K562 (cell line): ENCODE results near the gene C16orf74. TPM values are rescaled to one million over a fixed set of nuclear protein-coding genes. Genes with fewer than 3 reads are reported as not detected.

Source experiments
- EP300 ChIP-seq: IDR thresholded peaks from 2 replicates; pipeline ENCODE4 v1.6.1; 2012; ENCODE audit warnings: low read length, improper control_type of control experiment
- FOXK2 ChIP-seq, 2 experiments: fragments of 450-650 bp; IDR thresholded peaks in 1 of 2; conservative IDR thresholded peaks in 1 of 2; 2 replicates each; pipeline ENCODE4 v1.6.1; 2016; ENCODE audit warnings: low read depth in 2 of 2, mild to moderate bottlenecking in 1 of 2
- PYGO2 ChIP-seq: fragments of 450-650 bp; IDR thresholded peaks from 2 replicates; pipeline ENCODE4 v1.6.1; 2016; ENCODE audit warnings: mild to moderate bottlenecking, missing genetic modification characterization, moderate library complexity, missing compliant biosample characterization
- RAD21 ChIP-seq, 2 experiments: fragments of 250-450 bp in 1 of 2; fragments of 450-650 bp in 1 of 2; sonication (Bioruptor Pico) in 1 of 2; formaldehyde crosslinking in 1 of 2; IDR thresholded peaks in 1 of 2; conservative IDR thresholded peaks in 1 of 2; 2 replicates each; pipeline versions ENCODE4 v1.4.0 to v1.8.0; 2020 to 2022; ENCODE audit warnings: mild to moderate bottlenecking in 2 of 2, moderate library complexity in 1 of 2
- SMAD3 ChIP-seq: fragments of 450-650 bp; formaldehyde crosslinking; conservative IDR thresholded peaks from 2 replicates; pipeline ENCODE4 v1.4.0; 2020; ENCODE audit warnings: mild to moderate bottlenecking
- ZNF175 ChIP-seq: fragments of 200-800 bp; sonication (Bioruptor generic); IDR thresholded peaks from 2 replicates; pipeline ENCODE4 v1.6.1; 2016; ENCODE audit warnings: low read depth, mild to moderate bottlenecking, missing genetic modification characterization, missing compliant biosample characterization
- ZNF347 ChIP-seq: fragments of 450-650 bp; formaldehyde crosslinking; IDR thresholded peaks from 2 replicates; pipeline ENCODE4 v1.4.0; 2020; ENCODE audit warnings: low read depth, mild to moderate bottlenecking, moderate library complexity
- ZNF589 ChIP-seq: fragments of 200-800 bp; sonication (Bioruptor generic); IDR thresholded peaks from 2 replicates; pipeline ENCODE4 v1.6.1; 2016; ENCODE audit warnings: low read depth, missing genetic modification characterization, missing compliant biosample characterization
- ZNF717 ChIP-seq: fragments of 250-450 bp; sonication (Bioruptor Pico); IDR thresholded peaks from 2 replicates; pipeline ENCODE4 v1.5.0; 2021
- polyA plus RNA-seq, 8 experiments: library from polyadenylated mRNA; depleted of rRNA in 4 of 8; stranded (reverse) in 5 of 8; unstranded in 3 of 8; fragments of >200 nt; fragmentation: Nextera tagmentation in 2 of 8; fragmentation: Illumina TruSeq in 1 of 8; extraction: Ambion mirVana in 2 of 8; extraction: Trizol in 1 of 8; gene quantifications; 2 replicates each; pipeline versions ENCODE4 v1.2.1 to v1.2.3, GENCODE V29; 2011 to 2014; ENCODE audit warnings: inconsistent platforms in 1 of 8, missing spikeins in 1 of 8
- total RNA-seq, 7 experiments: library from RNA; depleted of rRNA in 6 of 7; stranded (reverse); fragments of >200 nt in 6 of 7; fragmentation: Illumina TruSeq in 2 of 7; extraction: Trizol in 2 of 7; gene quantifications; 2 replicates each; pipeline versions ENCODE4 v1.2.1 to v1.2.3, GENCODE V29; 2011 to 2021; ENCODE audit warnings: low replicate concordance in 1 of 7
- TF ChIP-seq, protein P1 (sequence below): fragments of 200-600 bp; sonication (generic); IDR thresholded peaks from one replicate; pipeline ENCODE4 v1.6.1; 2012; ENCODE audit warnings: mild to moderate bottlenecking, low read depth, low read length, inconsistent platforms
- TF ChIP-seq, protein P2 (sequence below): fragments of 250-450 bp; sonication (Bioruptor Pico); IDR thresholded peaks from 2 replicates; pipeline ENCODE4 v1.8.0; 2022; ENCODE audit warnings: inconsistent platforms, mild to moderate bottlenecking, moderate library complexity, borderline replicate concordance

C16orf74 gene
- total and polyA plus RNA-seq, 9 of the 15 experiments (the other 6 are each of a cell fraction or from before 2014, with no cell fraction given), result not detected

DNA sequence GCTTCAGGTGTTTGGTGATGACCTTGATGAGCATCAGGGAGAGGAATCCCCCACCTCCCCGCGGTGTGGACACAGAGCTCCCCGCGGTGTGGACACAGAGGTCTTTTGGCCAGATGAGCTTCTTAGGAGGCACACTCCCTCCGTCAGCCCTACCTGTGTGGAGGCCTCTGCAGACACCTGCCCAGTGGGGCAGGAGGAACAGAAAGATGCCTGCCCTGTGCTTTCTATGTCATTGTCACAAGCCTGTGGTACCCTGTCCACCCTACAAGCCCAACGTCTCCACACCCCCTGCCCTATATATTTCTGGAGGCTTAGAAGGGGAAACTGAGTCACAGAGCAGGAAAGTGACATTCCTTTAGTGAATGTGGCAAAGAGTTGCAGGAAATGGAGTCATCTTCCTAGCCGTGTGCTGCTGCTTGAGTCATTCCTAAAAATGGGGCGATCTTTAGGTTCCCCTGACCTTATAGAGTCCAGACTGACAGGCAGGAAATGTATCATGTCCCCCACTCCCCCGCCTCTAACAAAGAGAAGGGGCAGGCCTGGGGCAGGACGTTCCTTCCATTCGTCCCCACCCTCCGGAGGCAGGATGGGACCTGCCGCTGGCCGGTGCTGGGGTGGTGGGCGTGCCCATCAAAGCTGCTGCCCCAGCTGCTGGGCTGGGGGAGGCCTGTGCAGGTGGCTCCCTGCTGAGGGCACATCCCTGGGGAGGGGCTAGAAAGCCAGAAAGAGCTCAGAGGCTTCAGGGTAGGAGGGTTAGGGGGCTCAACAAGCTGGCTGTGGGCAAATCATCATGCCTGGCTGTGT, 1.0 kb upstream of the C16orf74 start (continued):
- TF ChIP-seq, protein P1, sequence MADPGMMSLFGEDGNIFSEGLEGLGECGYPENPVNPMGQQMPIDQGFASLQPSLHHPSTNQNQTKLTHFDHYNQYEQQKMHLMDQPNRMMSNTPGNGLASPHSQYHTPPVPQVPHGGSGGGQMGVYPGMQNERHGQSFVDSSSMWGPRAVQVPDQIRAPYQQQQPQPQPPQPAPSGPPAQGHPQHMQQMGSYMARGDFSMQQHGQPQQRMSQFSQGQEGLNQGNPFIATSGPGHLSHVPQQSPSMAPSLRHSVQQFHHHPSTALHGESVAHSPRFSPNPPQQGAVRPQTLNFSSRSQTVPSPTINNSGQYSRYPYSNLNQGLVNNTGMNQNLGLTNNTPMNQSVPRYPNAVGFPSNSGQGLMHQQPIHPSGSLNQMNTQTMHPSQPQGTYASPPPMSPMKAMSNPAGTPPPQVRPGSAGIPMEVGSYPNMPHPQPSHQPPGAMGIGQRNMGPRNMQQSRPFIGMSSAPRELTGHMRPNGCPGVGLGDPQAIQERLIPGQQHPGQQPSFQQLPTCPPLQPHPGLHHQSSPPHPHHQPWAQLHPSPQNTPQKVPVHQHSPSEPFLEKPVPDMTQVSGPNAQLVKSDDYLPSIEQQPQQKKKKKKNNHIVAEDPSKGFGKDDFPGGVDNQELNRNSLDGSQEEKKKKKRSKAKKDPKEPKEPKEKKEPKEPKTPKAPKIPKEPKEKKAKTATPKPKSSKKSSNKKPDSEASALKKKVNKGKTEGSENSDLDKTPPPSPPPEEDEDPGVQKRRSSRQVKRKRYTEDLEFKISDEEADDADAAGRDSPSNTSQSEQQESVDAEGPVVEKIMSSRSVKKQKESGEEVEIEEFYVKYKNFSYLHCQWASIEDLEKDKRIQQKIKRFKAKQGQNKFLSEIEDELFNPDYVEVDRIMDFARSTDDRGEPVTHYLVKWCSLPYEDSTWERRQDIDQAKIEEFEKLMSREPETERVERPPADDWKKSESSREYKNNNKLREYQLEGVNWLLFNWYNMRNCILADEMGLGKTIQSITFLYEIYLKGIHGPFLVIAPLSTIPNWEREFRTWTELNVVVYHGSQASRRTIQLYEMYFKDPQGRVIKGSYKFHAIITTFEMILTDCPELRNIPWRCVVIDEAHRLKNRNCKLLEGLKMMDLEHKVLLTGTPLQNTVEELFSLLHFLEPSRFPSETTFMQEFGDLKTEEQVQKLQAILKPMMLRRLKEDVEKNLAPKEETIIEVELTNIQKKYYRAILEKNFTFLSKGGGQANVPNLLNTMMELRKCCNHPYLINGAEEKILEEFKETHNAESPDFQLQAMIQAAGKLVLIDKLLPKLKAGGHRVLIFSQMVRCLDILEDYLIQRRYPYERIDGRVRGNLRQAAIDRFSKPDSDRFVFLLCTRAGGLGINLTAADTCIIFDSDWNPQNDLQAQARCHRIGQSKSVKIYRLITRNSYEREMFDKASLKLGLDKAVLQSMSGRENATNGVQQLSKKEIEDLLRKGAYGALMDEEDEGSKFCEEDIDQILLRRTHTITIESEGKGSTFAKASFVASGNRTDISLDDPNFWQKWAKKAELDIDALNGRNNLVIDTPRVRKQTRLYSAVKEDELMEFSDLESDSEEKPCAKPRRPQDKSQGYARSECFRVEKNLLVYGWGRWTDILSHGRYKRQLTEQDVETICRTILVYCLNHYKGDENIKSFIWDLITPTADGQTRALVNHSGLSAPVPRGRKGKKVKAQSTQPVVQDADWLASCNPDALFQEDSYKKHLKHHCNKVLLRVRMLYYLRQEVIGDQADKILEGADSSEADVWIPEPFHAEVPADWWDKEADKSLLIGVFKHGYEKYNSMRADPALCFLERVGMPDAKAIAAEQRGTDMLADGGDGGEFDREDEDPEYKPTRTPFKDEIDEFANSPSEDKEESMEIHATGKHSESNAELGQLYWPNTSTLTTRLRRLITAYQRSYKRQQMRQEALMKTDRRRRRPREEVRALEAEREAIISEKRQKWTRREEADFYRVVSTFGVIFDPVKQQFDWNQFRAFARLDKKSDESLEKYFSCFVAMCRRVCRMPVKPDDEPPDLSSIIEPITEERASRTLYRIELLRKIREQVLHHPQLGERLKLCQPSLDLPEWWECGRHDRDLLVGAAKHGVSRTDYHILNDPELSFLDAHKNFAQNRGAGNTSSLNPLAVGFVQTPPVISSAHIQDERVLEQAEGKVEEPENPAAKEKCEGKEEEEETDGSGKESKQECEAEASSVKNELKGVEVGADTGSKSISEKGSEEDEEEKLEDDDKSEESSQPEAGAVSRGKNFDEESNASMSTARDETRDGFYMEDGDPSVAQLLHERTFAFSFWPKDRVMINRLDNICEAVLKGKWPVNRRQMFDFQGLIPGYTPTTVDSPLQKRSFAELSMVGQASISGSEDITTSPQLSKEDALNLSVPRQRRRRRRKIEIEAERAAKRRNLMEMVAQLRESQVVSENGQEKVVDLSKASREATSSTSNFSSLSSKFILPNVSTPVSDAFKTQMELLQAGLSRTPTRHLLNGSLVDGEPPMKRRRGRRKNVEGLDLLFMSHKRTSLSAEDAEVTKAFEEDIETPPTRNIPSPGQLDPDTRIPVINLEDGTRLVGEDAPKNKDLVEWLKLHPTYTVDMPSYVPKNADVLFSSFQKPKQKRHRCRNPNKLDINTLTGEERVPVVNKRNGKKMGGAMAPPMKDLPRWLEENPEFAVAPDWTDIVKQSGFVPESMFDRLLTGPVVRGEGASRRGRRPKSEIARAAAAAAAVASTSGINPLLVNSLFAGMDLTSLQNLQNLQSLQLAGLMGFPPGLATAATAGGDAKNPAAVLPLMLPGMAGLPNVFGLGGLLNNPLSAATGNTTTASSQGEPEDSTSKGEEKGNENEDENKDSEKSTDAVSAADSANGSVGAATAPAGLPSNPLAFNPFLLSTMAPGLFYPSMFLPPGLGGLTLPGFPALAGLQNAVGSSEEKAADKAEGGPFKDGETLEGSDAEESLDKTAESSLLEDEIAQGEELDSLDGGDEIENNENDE, result no peak
- no peak for TF ChIP-seq ZNF175
- TF ChIP-seq FOXK2 (conservative IDR thresholded peaks at IDR 0.05 in 1 of 2, IDR thresholded peaks at IDR 0.05 in 1 of 2; ENCODE audit: low read depth in 2 of 2), result no peak
- no peak for TF ChIP-seq ZNF347 (CRISPR knock-in tag)
- TF ChIP-seq, protein P2, sequence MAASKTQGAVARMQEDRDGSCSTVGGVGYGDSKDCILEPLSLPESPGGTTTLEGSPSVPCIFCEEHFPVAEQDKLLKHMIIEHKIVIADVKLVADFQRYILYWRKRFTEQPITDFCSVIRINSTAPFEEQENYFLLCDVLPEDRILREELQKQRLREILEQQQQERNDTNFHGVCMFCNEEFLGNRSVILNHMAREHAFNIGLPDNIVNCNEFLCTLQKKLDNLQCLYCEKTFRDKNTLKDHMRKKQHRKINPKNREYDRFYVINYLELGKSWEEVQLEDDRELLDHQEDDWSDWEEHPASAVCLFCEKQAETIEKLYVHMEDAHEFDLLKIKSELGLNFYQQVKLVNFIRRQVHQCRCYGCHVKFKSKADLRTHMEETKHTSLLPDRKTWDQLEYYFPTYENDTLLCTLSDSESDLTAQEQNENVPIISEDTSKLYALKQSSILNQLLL, result no peak
- no peak for TF ChIP-seq ZNF717
- no peak for TF ChIP-seq SMAD3 (CRISPR knock-in tag)
- TF ChIP-seq PYGO2 (tag), result no peak
- no peak for TF ChIP-seq EP300
- TF ChIP-seq RAD21 (CRISPR knock-in tag; conservative IDR thresholded peaks at IDR 0.05 in 1 of 2, IDR thresholded peaks at IDR 0.05 in 1 of 2), result no peak
- no peak for TF ChIP-seq ZNF589
